ENCODE measurements around the gene CCDC66. TPM values are rescaled to one million over a fixed set of nuclear protein-coding genes. Genes with fewer than 3 reads are reported as not detected.

Gene CCDC66
- total and polyA plus RNA-seq, 9 of the 15 experiments (the other 6 are each of a cell fraction or from before 2014, with no cell fraction given), result 21.5 to 46.5 (median 29.6) TPM

DNA sequence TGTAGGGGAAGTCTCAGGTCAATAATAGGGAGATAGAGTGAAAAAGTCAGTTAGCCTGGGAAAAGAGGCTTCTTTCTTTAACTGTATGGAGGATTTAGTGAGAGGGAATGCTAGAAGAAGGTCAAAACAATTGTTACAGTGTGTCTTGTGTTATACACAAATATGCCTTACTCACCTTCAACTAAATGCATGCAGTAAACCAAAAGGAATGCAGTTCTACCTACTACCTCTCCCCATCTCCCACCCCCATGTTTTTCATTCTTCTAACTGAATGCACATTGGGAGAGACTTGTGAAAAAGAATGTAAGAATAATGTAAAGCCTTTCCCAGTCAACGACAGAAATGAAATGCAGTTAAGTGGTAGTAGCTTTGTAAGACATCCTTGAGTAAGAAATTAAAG, 33.8 kb downstream of the CCDC66 start:
- no peaks in the 10 kb centered on the region for H3K9me3 ChIP-seq (replicated peaks; ENCODE audit: control insufficient read depth, insufficient read depth, low read depth, low read length)
- in situ Hi-C loops (cut with MboI) (no loop called here), intact Hi-C loops (cut with micrococcal nuclease) (no loop called here)
- TF ChIP-seq, protein P1, sequence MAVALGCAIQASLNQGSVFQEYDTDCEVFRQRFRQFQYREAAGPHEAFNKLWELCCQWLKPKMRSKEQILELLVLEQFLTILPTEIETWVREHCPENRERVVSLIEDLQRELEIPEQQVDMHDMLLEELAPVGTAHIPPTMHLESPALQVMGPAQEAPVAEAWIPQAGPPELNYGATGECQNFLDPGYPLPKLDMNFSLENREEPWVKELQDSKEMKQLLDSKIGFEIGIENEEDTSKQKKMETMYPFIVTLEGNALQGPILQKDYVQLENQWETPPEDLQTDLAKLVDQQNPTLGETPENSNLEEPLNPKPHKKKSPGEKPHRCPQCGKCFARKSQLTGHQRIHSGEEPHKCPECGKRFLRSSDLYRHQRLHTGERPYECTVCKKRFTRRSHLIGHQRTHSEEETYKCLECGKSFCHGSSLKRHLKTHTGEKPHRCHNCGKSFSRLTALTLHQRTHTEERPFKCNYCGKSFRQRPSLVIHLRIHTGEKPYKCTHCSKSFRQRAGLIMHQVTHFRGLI (CRISPR knock-in tag; IDR thresholded peaks at IDR 0.05), result no peak
- TF ChIP-seq SREBF1 (IDR thresholded peaks at IDR 0.05; ENCODE audit: borderline replicate concordance, low read depth, low read length), result no peak
- no peak for TF ChIP-seq SIN3B (IDR thresholded peaks at IDR 0.05; ENCODE audit: low read depth)
- TF ChIP-seq ZNF175 (CRISPR knock-in tag; IDR thresholded peaks at IDR 0.05; ENCODE audit: low read depth), result no peak
- no peak for TF ChIP-seq MYC (IDR thresholded peaks at IDR 0.05; ENCODE audit: low read depth, low read length)
- TF ChIP-seq MYC (CRISPR knock-in tag; IDR thresholded peaks at IDR 0.05; ENCODE audit: borderline replicate concordance, low read depth), result no peak
- no peak for TF ChIP-seq CTBP1 (IDR thresholded peaks at IDR 0.05; ENCODE audit: borderline replicate concordance)
- no peak for TF ChIP-seq ZNF764 (CRISPR knock-in tag; IDR thresholded peaks at IDR 0.05; ENCODE audit: low read depth)
- no peak for TF ChIP-seq ZBTB7A (IDR thresholded peaks at IDR 0.05; ENCODE audit: borderline replicate concordance, control insufficient read depth, low read depth, low read length)
- TF ChIP-seq, protein P2, sequence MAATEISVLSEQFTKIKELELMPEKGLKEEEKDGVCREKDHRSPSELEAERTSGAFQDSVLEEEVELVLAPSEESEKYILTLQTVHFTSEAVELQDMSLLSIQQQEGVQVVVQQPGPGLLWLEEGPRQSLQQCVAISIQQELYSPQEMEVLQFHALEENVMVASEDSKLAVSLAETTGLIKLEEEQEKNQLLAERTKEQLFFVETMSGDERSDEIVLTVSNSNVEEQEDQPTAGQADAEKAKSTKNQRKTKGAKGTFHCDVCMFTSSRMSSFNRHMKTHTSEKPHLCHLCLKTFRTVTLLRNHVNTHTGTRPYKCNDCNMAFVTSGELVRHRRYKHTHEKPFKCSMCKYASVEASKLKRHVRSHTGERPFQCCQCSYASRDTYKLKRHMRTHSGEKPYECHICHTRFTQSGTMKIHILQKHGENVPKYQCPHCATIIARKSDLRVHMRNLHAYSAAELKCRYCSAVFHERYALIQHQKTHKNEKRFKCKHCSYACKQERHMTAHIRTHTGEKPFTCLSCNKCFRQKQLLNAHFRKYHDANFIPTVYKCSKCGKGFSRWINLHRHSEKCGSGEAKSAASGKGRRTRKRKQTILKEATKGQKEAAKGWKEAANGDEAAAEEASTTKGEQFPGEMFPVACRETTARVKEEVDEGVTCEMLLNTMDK (IDR thresholded peaks at IDR 0.05; ENCODE audit: borderline replicate concordance, insufficient read depth, low read depth, low read length, poor library complexity, severe bottlenecking), result no peak
- no peak for TF ChIP-seq HOXB6 (CRISPR knock-in tag; IDR thresholded peaks at IDR 0.05; ENCODE audit: borderline replicate concordance)
- TF ChIP-seq, protein P3, sequence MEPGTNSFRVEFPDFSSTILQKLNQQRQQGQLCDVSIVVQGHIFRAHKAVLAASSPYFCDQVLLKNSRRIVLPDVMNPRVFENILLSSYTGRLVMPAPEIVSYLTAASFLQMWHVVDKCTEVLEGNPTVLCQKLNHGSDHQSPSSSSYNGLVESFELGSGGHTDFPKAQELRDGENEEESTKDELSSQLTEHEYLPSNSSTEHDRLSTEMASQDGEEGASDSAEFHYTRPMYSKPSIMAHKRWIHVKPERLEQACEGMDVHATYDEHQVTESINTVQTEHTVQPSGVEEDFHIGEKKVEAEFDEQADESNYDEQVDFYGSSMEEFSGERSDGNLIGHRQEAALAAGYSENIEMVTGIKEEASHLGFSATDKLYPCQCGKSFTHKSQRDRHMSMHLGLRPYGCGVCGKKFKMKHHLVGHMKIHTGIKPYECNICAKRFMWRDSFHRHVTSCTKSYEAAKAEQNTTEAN (CRISPR knock-in tag; IDR thresholded peaks at IDR 0.05), result no peak
- TF ChIP-seq ZNF146 (CRISPR knock-in tag; IDR thresholded peaks at IDR 0.05; ENCODE audit: unreplicated experiment), result no peak
- no peak for TF ChIP-seq ATF7 (IDR thresholded peaks at IDR 0.05)
- no peak for TF ChIP-seq FUS (optimal IDR thresholded peaks at IDR 0.05; ENCODE audit: low read depth, low read length)
- TF ChIP-seq LEF1 (IDR thresholded peaks at IDR 0.05), result no peak
- no peak overlapping the region for H2AFZ ChIP-seq (ENCODE audit: low read depth, low read length)
- DNase-seq (ENCODE audit: extremely low read depth in 1 of 4, low spot score in 3 of 4), result no peak
- FAIRE-seq, result no peak
- no peaks in the 10 kb centered on the region for H3K9me1 ChIP-seq (ENCODE audit: control insufficient read depth, insufficient read depth, low read length)
- no TSS peak for BruUV-seq (replicated peaks)
- H3K27ac ChIP-seq (ENCODE audit: extremely low read depth, low read depth, low read length), result no peak overlapping the region
- H4K20me1 ChIP-seq (replicated peaks; ENCODE audit: control insufficient read depth, insufficient read depth, low read length), result no peaks in the 10 kb centered on the region
- H3K27me3 ChIP-seq (ENCODE audit: control insufficient read depth in 2 of 2, insufficient read depth in 2 of 2, low read length in 2 of 2), result no peaks in the 10 kb centered on the region
- no peak overlapping the region for H3K9ac ChIP-seq (ENCODE audit: insufficient read depth in 1 of 2, low read depth in 2 of 2, low read length in 2 of 2)
- ATAC-seq, result no peak
- WGBS (ENCODE audit: insufficient coverage, low coverage, missing lambda C conversion rate), result 60% methylated on average over 1 of the region's 1 CpG
- no peak overlapping the region for H3K4me2 ChIP-seq (ENCODE audit: insufficient read depth, low read length)
- H3K4me1 ChIP-seq (replicated peaks in 1 of 2; ENCODE audit: control insufficient read depth in 2 of 2, insufficient read depth in 2 of 2, low read length in 2 of 2), result no peaks in the 10 kb centered on the region
- H3K36me3 ChIP-seq (ENCODE audit: control insufficient read depth, insufficient read depth, low read length), result peaks cover 22% of the 10 kb centered on the region; the same call in 2 of the 3 replicates
- CTCF ChIA-PET (ENCODE audit: low intra/inter-chr PET ratio), result no interaction called here
- no peak overlapping the region for H3K4me3 ChIP-seq
- POLR2A ChIA-PET, result no interaction called here
- no peaks in the 10 kb centered on the region for H3K79me2 ChIP-seq (ENCODE audit: control insufficient read depth, insufficient read depth, low read length)

All from K562 (cell line).